ENCODE measurements around the gene APH1B. TPM values are rescaled to one million over a fixed set of nuclear protein-coding genes. Genes with fewer than 3 reads are reported as not detected.
A peak's percentile ranks its signal among the peaks of the same experiment; 100 is the strongest.

Gene APH1B
- total and polyA plus RNA-seq, 4 donors: 16.4 to 25.8 (median 21.8) TPM

DNA sequence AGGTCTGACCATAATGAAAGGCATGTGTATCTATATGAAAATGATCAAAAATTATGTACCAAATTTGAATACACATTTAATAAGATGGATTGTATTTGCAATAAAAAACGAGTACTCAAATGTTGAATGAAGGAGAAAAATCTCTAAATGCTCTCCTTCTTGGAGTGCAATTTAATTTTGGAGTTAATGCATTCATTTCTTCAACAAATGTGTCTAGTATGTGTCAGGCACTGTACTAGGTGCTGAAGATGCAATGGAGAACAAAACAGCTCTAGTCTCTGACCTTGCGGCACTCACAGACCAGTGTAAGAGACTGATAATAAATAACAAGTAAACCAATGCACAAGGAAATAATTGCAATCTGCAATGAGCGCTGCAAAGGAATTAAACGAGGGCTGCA is 75.4 kb downstream of the APH1B start:
- H3K4me3 ChIP-seq (ENCODE audit: low read depth, low read length): no peak overlapping the region
- no peak overlapping the region for H3K27ac ChIP-seq (ENCODE audit: low read depth, low read length)
- H3K4me1 ChIP-seq (ENCODE audit: control insufficient read depth, insufficient read depth, low read length): peaks cover 28% of the 10 kb centered on the region
- DNase-seq (ENCODE audit: low read depth in 4 of 6, low spot score in 6 of 6): no peak
- no peaks in the 10 kb centered on the region for H3K36me3 ChIP-seq (ENCODE audit: control insufficient read depth, insufficient read depth, low read length)
- no peaks in the 10 kb centered on the region for H3K27me3 ChIP-seq (ENCODE audit: control insufficient read depth, insufficient read depth, low read length)
- no peaks in the 10 kb centered on the region for H3K9me3 ChIP-seq (ENCODE audit: control insufficient read depth, insufficient read depth, low read length)
- 100% methylated on average over 2 of the region's 4 CpGs for WGBS (ENCODE audit: insufficient coverage)

- Histone ChIP-seq H3K36me3 (ENCODE audit: control insufficient read depth, insufficient read depth, low read length) (no peaks in the 10 kb centered on the region), H3K9me3 (ENCODE audit: control insufficient read depth, insufficient read depth, low read length) (no peaks in the 10 kb centered on the region), H3K27ac (ENCODE audit: low read depth, low read length) (no peak overlapping the region), H3K27me3 (ENCODE audit: control insufficient read depth, insufficient read depth, low read length) (no peaks in the 10 kb centered on the region), H3K4me1 (ENCODE audit: control insufficient read depth, insufficient read depth, low read length) (peaks cover 25% of the 10 kb centered on the region), H3K4me3 (ENCODE audit: low read depth, low read length) (no peak overlapping the region)
- DNase-seq (ENCODE audit: low read depth in 4 of 6, low spot score in 6 of 6): no peak
- WGBS (ENCODE audit: insufficient coverage): 70% methylated on average over 7 of the region's 8 CpGs
These were observed 75.9 kb downstream of the APH1B start for GRCh38 chr15:63353261-63353660.

GRCh38 chr15:63353887-63354286 is 76.5 kb downstream of the APH1B start:
- no peak for DNase-seq (ENCODE audit: low read depth in 4 of 6, low spot score in 6 of 6)
- H3K4me1 ChIP-seq (ENCODE audit: control insufficient read depth, insufficient read depth, low read length): peaks cover 20% of the 10 kb centered on the region
- no peaks in the 10 kb centered on the region for H3K27me3 ChIP-seq (ENCODE audit: control insufficient read depth, insufficient read depth, low read length)
- WGBS (ENCODE audit: insufficient coverage): 87% methylated on average over 4 of the region's 5 CpGs
- no peaks in the 10 kb centered on the region for H3K9me3 ChIP-seq (ENCODE audit: control insufficient read depth, insufficient read depth, low read length)
- no peaks in the 10 kb centered on the region for H3K36me3 ChIP-seq (ENCODE audit: control insufficient read depth, insufficient read depth, low read length)
- H3K4me3 ChIP-seq (ENCODE audit: low read depth, low read length): no peak overlapping the region
- no peak overlapping the region for H3K27ac ChIP-seq (ENCODE audit: low read depth, low read length)

DNA sequence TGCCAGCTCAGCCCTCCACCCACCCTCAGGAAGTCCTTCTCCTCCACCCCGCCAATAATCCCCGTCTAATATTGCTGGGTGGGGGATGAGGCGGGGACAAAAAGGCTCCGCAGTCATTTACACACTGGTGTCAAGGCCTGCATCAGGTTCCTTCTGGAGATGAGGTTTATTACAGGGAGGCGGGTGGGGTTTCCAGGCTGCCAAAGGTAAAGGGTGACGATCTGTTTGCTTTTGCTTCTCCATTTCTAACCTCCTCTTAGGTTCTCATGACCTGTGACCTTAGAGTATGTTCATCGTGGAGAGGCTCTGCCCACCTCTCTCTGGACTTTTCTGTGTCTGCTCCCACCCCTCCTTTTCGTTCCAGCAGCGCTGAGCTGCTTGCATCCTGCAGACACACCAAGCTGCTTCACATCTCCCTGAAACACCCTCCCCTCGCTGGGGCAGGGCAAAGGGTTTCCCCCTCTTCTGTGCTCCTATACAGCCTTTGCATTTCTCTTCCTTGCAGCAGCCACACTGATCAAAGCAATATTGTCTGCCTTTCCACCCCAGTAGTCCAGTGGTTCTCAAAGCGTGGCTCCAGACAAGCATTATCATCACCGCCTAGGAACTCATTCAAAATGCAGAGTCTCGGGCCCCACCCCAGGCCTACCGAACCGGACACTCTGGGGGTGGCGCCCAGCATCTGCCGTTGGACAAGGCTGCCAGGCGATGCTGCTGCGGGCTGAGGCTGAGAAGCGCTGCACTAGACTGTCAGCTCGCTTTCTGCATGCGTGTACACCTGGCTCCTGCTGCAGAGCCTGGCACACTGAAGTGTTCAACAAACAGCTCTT is 77.6 kb downstream of the APH1B start:
- no peaks in the 10 kb centered on the region for H3K36me3 ChIP-seq (ENCODE audit: control insufficient read depth, insufficient read depth, low read length)
- no peaks in the 10 kb centered on the region for H3K27me3 ChIP-seq (ENCODE audit: control insufficient read depth, insufficient read depth, low read length)
- H3K4me3 ChIP-seq (ENCODE audit: low read depth, low read length): no peak overlapping the region
- H3K27ac ChIP-seq (ENCODE audit: low read depth, low read length): no peak overlapping the region
- WGBS (ENCODE audit: insufficient coverage): 61% methylated on average over 18 of the region's 22 CpGs
- peaks cover 8% of the 10 kb centered on the region for H3K4me1 ChIP-seq (ENCODE audit: control insufficient read depth, insufficient read depth, low read length)
- DNase-seq (ENCODE audit: low read depth in 4 of 6, low spot score in 6 of 6): no peak
- no peaks in the 10 kb centered on the region for H3K9me3 ChIP-seq (ENCODE audit: control insufficient read depth, insufficient read depth, low read length)

GRCh38 chr15:63357061-63357460 is 79.7 kb downstream of the APH1B start:
- peaks cover 6% of the 10 kb centered on the region for H3K4me1 ChIP-seq (ENCODE audit: control insufficient read depth, insufficient read depth, low read length)
- H3K27me3 ChIP-seq (ENCODE audit: control insufficient read depth, insufficient read depth, low read length): no peaks in the 10 kb centered on the region
- H3K36me3 ChIP-seq (ENCODE audit: control insufficient read depth, insufficient read depth, low read length): no peaks in the 10 kb centered on the region
- DNase-seq (ENCODE audit: low read depth in 4 of 6, low spot score in 6 of 6): no peak
- H3K27ac ChIP-seq (ENCODE audit: low read depth, low read length): no peak overlapping the region
- H3K4me3 ChIP-seq (ENCODE audit: low read depth, low read length): no peak overlapping the region
- no peaks in the 10 kb centered on the region for H3K9me3 ChIP-seq (ENCODE audit: control insufficient read depth, insufficient read depth, low read length)
- WGBS (ENCODE audit: insufficient coverage): 79% methylated on average over 4 of the region's 4 CpGs

- 89% methylated on average over 2 of the region's 3 CpGs for WGBS (ENCODE audit: insufficient coverage)
- H3K27me3 ChIP-seq (ENCODE audit: control insufficient read depth, insufficient read depth, low read length): no peaks in the 10 kb centered on the region
- peaks cover 6% of the 10 kb centered on the region for H3K4me1 ChIP-seq (ENCODE audit: control insufficient read depth, insufficient read depth, low read length)
- no peak for DNase-seq (ENCODE audit: low read depth in 4 of 6, low spot score in 6 of 6)
- H3K4me3 ChIP-seq (ENCODE audit: low read depth, low read length): no peak overlapping the region
- no peaks in the 10 kb centered on the region for H3K36me3 ChIP-seq (ENCODE audit: control insufficient read depth, insufficient read depth, low read length)
- no peak overlapping the region for H3K27ac ChIP-seq (ENCODE audit: low read depth, low read length)
- H3K9me3 ChIP-seq (ENCODE audit: control insufficient read depth, insufficient read depth, low read length): no peaks in the 10 kb centered on the region
These were observed 80.3 kb downstream of the APH1B start for GRCh38 chr15:63357731-63358130.

DNA sequence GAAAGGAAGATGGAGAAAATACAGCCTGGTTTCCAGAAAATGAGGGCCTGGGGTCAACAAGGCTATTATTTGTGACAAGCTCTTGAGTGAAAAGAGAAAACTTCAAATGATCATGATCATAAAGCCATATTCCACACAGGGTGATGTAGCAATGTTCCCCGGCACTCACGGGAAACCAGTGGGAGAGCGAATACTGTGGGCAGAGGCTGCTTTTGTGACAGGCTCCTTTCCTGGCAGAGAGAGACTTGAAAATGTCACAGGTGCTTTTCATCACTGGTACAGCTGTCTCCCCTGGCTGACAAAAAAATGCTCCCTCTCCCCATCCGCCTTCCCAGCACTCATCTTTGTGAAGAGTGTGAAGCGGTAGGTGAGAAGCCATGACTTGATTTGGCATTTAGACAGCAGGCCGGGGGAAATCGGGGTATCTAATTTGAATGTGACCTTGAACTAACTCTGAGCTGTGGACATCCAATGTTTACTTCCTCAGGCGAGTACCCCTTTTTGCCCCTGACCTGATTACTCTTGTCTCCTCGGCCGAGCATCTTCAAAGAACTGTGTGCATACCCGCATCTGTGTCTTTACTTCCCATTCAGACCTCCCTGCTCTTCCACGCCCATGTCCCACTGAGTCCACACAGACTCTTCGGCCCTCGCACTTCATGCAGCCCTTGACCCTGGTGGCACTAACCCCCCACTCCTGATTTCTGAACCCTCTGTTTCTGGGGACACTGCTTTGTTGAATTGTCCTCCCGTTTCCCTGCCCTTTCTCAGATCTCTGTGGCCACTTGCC is 81.0 kb downstream of the APH1B start:
- no peaks in the 10 kb centered on the region for H3K9me3 ChIP-seq (ENCODE audit: control insufficient read depth, insufficient read depth, low read length)
- DNase-seq (ENCODE audit: low read depth in 4 of 6, low spot score in 6 of 6): peak in 2 of 6 donors; percentile 36 to 43

More for the DNA sequence above, 81.0 kb downstream of the APH1B start:
- Histone ChIP-seq H3K36me3 (ENCODE audit: control insufficient read depth, insufficient read depth, low read length) (no peaks in the 10 kb centered on the region), H3K4me3 (ENCODE audit: low read depth, low read length) (no peak overlapping the region), H3K27me3 (ENCODE audit: control insufficient read depth, insufficient read depth, low read length) (no peaks in the 10 kb centered on the region), H3K27ac (ENCODE audit: low read depth, low read length) (no peak overlapping the region), H3K4me1 (ENCODE audit: control insufficient read depth, insufficient read depth, low read length) (peaks cover 6% of the 10 kb centered on the region)
- WGBS (ENCODE audit: insufficient coverage): 78% methylated on average over 11 of the region's 15 CpGs

Other genes starting within 250 kb of the APH1B start
- gene TPM1, start 234.9 kb upstream of the APH1B start, total RNA-seq: 100 to 1,000 TPM; 184 to 480 TPM
- gene TPM1, start 234.9 kb upstream of the APH1B start, polyA plus RNA-seq (ENCODE audit: insufficient read length in 2 of 2): 100 to 1,000 TPM; 187 to 245 TPM
- 10 to 100 TPM; 16.7 to 17.2 TPM for gene LACTB, start 155.7 kb upstream of the APH1B start, total RNA-seq
- 10 to 100 TPM; 16.7 to 20.5 TPM for gene LACTB, start 155.7 kb upstream of the APH1B start, polyA plus RNA-seq (ENCODE audit: insufficient read length in 2 of 2)
- gene RPS27L, start 120.1 kb upstream of the APH1B start, total RNA-seq: 100 to 1,000 TPM in 1 of 2 donors, 10 to 100 TPM in 1; 86.2 to 111 TPM
- gene RPS27L, start 120.1 kb upstream of the APH1B start, polyA plus RNA-seq (ENCODE audit: insufficient read length in 2 of 2): 10 to 100 TPM; 89.1 to 91.8 TPM
- 100 to 1,000 TPM in 1 of 2 donors, 10 to 100 TPM in 1; 54.9 to 104 TPM for gene RAB8B, start 88.0 kb upstream of the APH1B start, total RNA-seq
- 10 to 100 TPM; 34.4 to 52.2 TPM for gene RAB8B, start 88.0 kb upstream of the APH1B start, polyA plus RNA-seq (ENCODE audit: insufficient read length in 2 of 2)
- gene CA12, start 104.2 kb downstream of the APH1B start, total RNA-seq: 10 to 100 TPM in 1 of 2 donors, 1 to 10 TPM in 1; 7.5 to 25.1 TPM
- gene CA12, start 104.2 kb downstream of the APH1B start, polyA plus RNA-seq (ENCODE audit: insufficient read length in 2 of 2): 10 to 100 TPM in 1 of 2 donors, 1 to 10 TPM in 1; 8.2 to 12.1 TPM
- gene USP3, start 227.0 kb downstream of the APH1B start, total RNA-seq: 10 to 100 TPM; 55.8 to 65.7 TPM
- gene USP3, start 227.0 kb downstream of the APH1B start, polyA plus RNA-seq (ENCODE audit: insufficient read length in 2 of 2): 10 to 100 TPM; 38.1 to 44.0 TPM